ENCODE results near the gene TES. TPM values are rescaled to one million over a fixed set of nuclear protein-coding genes. Genes with fewer than 3 reads are reported as not detected.
"Not testable (repeated sequence)": the region's sequence is repeated elsewhere in the genome, so short reads cannot be mapped to it uniquely, and the experiment has no call there.

TES gene
- total RNA-seq, 1 donor from 2014 or later: 36.1 TPM

- not testable (repeated sequence) for DNase-seq
Measured at GRCh38 chr7:116244803-116245202, 34.5 kb downstream of the TES start.

- no peak for DNase-seq
Measured at GRCh38 chr7:116246357-116246756, 36.0 kb downstream of the TES start.

DNA sequence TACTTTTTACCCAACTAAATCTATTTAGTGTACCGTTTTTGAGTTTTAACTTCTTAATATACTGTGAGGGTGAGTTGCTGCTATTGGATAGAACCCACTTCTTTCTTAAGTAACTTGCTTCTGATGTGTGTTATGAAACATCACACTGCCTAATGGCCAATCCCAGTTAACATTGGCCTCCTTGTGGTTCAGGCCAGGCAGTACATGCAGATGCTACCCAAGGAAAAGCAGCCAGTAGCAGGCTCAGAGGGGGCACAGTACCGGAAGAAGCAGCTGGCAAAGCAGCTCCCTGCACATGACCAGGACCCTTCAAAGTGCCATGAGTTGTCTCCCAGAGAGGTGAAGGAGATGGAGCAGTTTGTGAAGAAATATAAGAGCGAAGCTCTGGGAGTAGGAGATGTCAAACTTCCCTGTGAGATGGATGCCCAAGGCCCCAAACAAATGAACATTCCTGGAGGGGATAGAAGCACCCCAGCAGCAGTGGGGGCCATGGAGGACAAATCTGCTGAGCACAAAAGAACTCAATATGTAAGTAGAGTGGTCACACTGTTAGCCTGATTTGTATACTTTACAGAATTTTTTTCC is 39.7 kb downstream of the TES start:
- no peak for DNase-seq

- no peak for DNase-seq
Measured at GRCh38 chr7:116251675-116252074, 41.3 kb downstream of the TES start.

- DNase-seq: no peak
Measured at GRCh38 chr7:116252249-116252648, 41.9 kb downstream of the TES start.

DNA sequence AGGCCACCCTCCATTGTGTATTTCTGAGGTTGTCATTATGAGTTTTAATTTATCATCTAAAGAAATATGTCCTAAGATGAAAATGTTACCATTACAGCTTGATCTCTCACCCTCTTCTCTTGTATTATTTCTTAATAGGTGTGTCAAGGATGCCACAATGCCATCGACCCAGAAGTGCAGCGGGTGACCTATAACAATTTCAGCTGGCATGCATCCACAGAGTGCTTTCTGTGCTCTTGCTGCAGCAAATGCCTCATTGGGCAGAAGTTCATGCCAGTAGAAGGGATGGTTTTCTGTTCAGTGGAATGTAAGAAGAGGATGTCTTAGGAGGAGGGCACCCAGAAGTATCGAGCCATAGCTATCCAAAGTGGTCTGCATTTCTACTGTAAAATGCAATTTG is 46.8 kb downstream of the TES start:
- DNase-seq: no peak

GRCh38 chr7:116258734-116259133 is 48.4 kb downstream of the TES start:
- peak; percentile 87 for DNase-seq

GRCh38 chr7:116259156-116259870 is 49.0 kb downstream of the TES start:
- no peak for DNase-seq

GRCh38 chr7:116259871-116260440 is 49.6 kb downstream of the TES start:
- peak; percentile 13 for DNase-seq

DNA sequence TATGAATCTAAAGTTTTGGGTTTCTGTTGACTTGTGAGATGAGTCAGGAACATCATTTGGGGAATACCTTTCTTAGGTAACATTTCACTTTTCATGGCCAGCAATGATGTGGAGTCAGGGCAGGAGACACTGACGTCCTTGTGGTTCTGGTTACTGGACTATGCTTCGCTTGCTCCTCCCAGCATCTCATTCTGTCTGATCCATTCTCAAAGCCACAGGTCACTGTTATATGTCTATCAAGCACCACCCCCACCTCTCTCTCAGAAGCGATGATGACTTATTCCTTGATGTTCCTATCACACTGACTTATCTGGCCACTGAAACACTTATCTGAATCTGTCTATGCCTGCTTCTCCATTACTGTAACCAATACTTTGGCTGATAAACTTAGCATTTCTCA is 51.6 kb downstream of the TES start:
- no peak for DNase-seq

GRCh38 chr7:116265881-116266280 is 55.5 kb downstream of the TES start:
- DNase-seq: no peak

DNA sequence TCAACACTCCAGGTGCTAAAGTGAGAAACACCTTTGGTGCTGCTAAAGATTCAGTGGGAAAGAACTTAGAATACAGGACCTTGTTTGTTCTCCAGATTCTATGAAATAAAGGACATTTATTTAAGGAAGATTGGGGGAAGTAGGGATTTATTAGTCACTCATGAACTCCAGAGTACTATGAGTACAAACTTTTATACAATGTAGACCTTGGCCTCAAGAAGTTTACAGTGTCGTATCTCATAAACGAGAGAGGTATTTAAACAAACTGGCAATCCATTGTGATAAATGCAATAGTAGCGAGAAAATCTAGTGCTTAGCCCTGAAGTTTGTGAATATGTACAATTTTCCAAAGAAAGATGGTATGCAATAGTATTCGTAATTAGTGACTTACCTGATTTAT is 59.1 kb downstream of the TES start:
- DNase-seq: no peak

DNA sequence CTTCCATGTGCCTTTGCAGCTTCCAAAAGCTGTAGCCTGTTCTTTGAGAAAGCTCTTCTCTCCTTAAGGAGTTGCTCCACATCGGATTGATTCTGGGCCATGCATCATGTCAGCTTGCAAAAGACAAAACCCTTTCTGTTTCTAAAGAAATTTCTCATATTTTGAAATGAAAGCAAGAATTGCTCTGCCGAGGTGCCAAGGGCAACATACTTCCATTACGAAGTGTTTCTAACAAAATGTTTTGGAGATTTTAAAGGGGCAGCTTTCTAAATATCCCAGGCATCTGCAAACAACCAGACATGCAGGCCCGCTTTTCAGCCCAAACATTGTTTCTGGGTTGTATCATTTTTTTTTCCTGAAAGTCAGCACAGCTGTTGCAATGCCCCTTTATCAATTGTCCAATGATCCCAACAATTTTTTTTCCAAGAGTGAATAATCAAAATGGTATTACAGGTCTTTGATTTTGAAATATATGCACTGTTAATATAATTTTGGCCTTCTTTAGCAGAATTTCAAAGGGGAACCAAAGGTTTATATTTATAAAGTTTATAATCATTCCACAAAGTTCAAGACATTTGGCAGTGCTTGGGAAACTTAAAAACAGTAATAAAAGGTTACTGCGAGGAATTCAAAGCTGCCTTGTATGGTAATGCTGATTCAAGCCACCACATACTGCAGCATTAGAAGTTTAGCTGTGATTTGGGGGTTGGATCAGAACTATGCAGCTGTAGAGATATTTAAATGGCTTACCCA is 61.0 kb downstream of the TES start:
- peak; percentile 43 for DNase-seq

DNA sequence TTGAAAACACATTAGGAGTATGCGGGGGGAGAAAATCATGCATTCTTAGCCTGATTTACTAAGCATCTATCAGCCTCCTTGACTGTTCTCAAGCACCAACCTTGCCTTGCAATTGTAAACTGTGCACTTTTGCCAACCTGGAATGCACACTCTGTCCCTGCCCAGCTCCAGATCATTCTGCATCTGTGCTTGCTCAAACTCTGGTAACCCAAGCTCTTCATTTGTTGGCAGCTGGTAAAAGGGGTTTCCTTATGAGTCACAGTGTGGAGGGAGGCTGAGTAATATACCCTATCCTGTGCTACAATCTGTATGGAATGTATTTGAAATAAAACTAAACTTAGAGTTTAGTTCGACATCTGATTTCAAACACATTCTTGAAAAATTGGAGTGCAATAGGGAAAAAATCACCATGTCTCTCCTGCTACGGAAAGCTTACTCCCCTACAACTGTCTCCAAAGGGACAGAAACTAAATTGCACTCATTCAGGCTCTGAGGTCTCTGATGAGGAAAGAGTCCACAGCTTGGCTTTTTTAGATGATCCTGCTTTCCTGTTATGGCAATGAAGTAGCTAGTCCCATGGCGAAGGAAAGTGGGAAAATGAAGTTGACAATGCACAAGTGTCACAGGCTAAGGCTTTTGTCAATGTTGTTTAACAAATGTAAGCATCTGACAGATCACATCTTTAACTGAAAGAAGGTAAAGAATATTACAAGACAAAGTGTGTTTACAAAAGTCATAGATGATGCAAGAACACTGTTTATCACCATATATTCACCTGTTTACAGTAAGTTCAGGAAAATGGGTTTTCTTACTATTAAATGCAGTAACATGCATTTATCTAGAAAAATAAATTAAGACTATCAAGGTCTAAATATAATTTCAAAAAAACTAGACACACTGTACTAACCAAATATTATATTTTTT is 61.9 kb downstream of the TES start:
- DNase-seq: peak; percentile 92

- no peak for DNase-seq
Measured at GRCh38 chr7:116273283-116273917, 63.1 kb downstream of the TES start.

DNA sequence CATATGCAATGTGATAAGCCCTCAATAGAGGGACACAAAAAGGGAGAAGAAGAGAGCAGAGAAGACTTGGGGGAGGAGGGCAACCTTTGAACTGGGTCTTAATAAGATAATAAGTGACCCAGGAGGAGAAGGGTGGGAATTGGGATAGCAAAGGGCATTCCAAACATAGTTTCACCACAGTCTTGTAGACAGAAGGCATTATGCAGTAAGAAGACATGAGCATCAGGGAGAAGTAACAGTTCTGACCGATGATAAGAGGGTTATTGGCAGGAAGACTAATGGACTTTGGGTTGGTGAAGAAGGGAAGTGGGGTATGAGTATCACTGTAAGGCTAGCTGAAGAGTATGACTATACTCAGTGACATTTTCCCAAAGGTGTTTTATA is 63.6 kb downstream of the TES start:
- DNase-seq: no peak

DNA sequence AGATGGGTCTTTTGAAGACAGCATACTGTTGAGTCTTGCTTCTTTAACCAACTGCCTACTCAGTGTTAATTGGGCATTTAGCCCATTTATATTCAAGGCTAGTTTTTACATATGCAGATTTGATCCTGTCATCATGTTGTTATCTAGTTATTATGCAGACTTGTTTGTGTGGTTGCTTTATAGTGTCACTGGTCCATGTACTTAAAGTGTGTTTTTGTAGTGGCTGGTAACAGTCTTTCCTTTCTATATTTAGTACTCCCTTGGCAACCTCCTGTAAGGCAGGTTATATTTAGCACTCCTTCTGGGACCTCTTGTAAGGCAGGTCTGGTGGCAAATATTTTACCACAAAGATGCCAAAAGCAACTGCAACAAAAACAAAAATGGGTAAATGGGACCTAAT is 66.7 kb downstream of the TES start:
- peak; percentile 14 for DNase-seq

GRCh38 chr7:116279217-116279616 is 68.9 kb downstream of the TES start:
- DNase-seq: no peak

GRCh38 chr7:116280803-116281202 is 70.5 kb downstream of the TES start:
- DNase-seq: no peak

- no peak for DNase-seq
Measured at GRCh38 chr7:116283595-116284204, 73.4 kb downstream of the TES start.

DNA sequence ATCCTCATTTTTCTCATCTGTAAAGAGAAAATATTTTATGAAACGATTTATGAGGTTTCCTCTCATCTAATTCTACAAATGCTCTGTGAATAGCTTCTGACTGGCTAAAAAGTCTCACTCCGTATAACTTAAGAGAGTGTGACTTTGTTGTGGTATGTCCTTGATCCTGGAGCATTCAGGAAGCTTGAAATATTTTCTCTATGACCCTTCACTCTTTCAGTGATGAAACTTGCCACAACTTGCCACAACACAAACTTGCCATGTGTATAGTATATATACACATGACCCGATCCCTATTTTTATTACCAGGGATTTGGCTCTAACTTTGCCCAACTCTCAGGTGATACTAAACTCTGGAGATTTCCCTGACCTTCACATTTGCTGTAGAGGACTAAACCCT is 74.1 kb downstream of the TES start:
- no peak for DNase-seq

Measured in tongue (tissue), 2 donors.